WTC11 (cell line): ENCODE measurements around the gene KLK3.

Experiments used
- FOXJ3 ChIP-seq: sonication (generic); formaldehyde crosslinking; IDR thresholded peaks from 2 replicates; pipeline ENCODE4 v1.9.0; 2021; ENCODE audit warnings: missing genetic modification reagents, mild to moderate bottlenecking, borderline replicate concordance
- USF2 ChIP-seq: sonication (generic); formaldehyde crosslinking; IDR thresholded peaks from 2 replicates; pipeline ENCODE4 v1.8.1; 2023; ENCODE audit warnings: mild to moderate bottlenecking, missing genetic modification reagents, moderate library complexity
- ZNF232 ChIP-seq: sonication (generic); formaldehyde crosslinking; IDR thresholded peaks from 2 replicates; pipeline ENCODE4 v1.8.0; 2022; ENCODE audit warnings: mild to moderate bottlenecking, missing genetic modification reagents

DNA sequence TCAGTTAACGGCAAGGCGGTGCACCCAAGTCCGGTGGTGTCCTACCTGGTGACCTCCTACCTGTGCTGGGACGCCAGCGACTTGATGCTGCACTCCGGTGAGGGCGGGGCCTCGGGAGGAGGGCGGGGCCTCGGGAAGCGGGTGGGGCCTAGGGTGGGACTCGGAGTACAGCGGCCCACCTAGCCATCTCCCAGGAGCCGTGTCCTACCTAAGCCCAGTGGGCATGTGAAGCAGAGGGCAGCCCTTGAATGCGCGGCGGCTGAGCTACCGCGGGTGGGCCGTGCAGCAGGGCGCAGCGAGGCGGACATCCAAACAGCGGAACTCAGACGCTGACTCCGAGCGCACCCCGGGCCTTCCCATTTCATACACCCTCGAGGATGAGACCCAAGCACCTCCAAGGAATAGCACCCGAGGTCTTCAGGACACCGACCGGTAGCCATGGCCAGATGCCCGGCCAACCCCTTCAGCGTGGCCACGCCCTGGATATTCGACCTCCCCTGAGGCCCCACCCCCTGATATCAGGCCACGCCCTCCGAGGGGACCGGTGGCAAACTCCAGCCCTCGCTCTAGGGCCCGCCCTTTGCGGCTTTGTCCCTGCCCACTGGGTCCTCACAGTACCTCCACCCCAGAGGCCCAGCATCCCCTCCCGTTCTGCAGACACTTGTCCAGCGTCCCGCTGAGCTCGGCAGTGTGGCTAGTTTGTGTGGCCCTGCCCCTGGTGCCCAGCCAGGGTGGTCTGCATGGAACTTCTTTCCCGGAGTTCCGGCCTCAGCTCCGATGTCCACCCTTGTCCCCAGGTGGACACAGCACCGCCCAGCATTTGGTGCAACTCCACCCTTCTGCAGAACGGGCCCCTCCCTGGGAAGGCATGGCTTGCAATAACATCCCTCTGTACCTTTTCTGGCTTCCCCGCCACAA lies 36.5 kb upstream of the KLK3 start:
- no peak for TF ChIP-seq FOXJ3 (CRISPR knock-in tag)
- TF ChIP-seq USF2 (CRISPR knock-in tag), result no peak
- TF ChIP-seq ZNF232 (CRISPR knock-in tag), result no peak
